Smooth muscle cell (in vitro differentiated cells): ENCODE measurements around the gene BCKDHA. TPM values are rescaled to one million over a fixed set of nuclear protein-coding genes. Genes with fewer than 3 reads are reported as not detected.
A peak's percentile ranks its signal among the peaks of the same experiment; 100 is the strongest.

Experiments
- DNase-seq: peaks from one replicate; lab custom pipeline; 2025; ENCODE audit not compliant: unreplicated experiment; lab: John Stamatoyannopoulos, UW
- H2AFZ ChIP-seq: fragments of 200-600 bp; sonication (generic); 2 replicates; pipeline ENCODE4 v1.6.0; 2016; ENCODE audit warnings: antibody characterized with exemption, low read depth, mild to moderate bottlenecking
- H3F3A ChIP-seq: fragments of 200-600 bp; sonication (generic); 2 replicates; pipeline ENCODE4 v1.6.0; 2017; ENCODE audit warnings: antibody characterized with exemption, low read depth
- H3K27ac ChIP-seq: fragments of 200-600 bp; sonication (generic); 2 replicates; pipeline ENCODE4 v1.5.1; 2016; ENCODE audit warnings: low read depth, mild to moderate bottlenecking
- H3K27me3 ChIP-seq: fragments of 200-600 bp; sonication (generic); 2 replicates; pipeline ENCODE4 v1.6.1; 2016; ENCODE audit warnings: low read depth, mild to moderate bottlenecking
- H3K36me3 ChIP-seq: fragments of 200-600 bp; sonication (generic); 2 replicates; pipeline ENCODE4 v1.5.1; 2016; ENCODE audit warnings: low read depth
- H3K4me1 ChIP-seq: fragments of 200-600 bp; sonication (generic); 2 replicates; pipeline ENCODE4 v1.5.1; 2016; ENCODE audit warnings: low read depth
- H3K4me2 ChIP-seq: fragments of 200-600 bp; sonication (generic); 2 replicates; pipeline ENCODE4 v1.6.0; 2016; ENCODE audit warnings: mild to moderate bottlenecking
- H3K4me3 ChIP-seq: fragments of 200-600 bp; sonication (generic); 2 replicates; pipeline ENCODE4 v1.5.1; 2016; ENCODE audit warnings: mild to moderate bottlenecking
- H3K79me2 ChIP-seq: fragments of 200-600 bp; sonication (generic); 2 replicates; pipeline ENCODE4 v1.6.0; 2016; ENCODE audit warnings: low read depth, mild to moderate bottlenecking
- H3K9ac ChIP-seq: fragments of 200-600 bp; sonication (generic); 2 replicates; pipeline ENCODE4 v1.6.0; 2016; ENCODE audit warnings: low read depth
- H3K9me3 ChIP-seq: fragments of 200-600 bp; sonication (generic); replicated peaks from 2 replicates; pipeline ENCODE4 v1.5.1; 2016; ENCODE audit warnings: low read depth
- H4K20me1 ChIP-seq: fragments of 200-600 bp; sonication (generic); 2 replicates; pipeline ENCODE4 v1.6.0; 2016; ENCODE audit warnings: low read depth
- CTCF ChIP-seq: fragments of 200-600 bp; sonication (generic); IDR thresholded peaks from 2 replicates; pipeline ENCODE4 v1.5.1; 2017; ENCODE audit warnings: borderline replicate concordance, mild to moderate bottlenecking, antibody characterized with exemption; ENCODE audit not compliant: insufficient read depth, poor library complexity, severe bottlenecking
- WGBS: methylation state at CpG from one replicate; pipeline ENCODE4 v1.1.7; 2016; ENCODE audit warnings: low lambda C conversion rate; 5-methylcytosine and 5-hydroxymethylcytosine counted together
- polyA plus RNA-seq: library from polyadenylated mRNA; unstranded; fragments of >200 nt; fragmentation: Nextera tagmentation; extraction: Ambion mirVana; gene quantifications from 2 replicates; pipeline ENCODE4 v1.2.1, GENCODE V29; 2016
- total RNA-seq: library from RNA; depleted of rRNA; stranded (reverse); fragments of >200 nt; gene quantifications from 2 replicates; pipeline ENCODE4 v1.2.3, GENCODE V29; 2014

The BCKDHA gene
- total and polyA plus RNA-seq, 2 experiments from 2014 or later = 24.6 to 53.9 TPM

GRCh38 chr19:41447732-41448332 is 50.2 kb downstream of the BCKDHA start:
- Histone ChIP-seq H3K9me3 (no peaks in the 10 kb centered on the region), H2AFZ (no peak overlapping the region), H3K79me2 (no peaks in the 10 kb centered on the region), H3K27me3 (peaks cover 7% of the 10 kb centered on the region), H3K4me1 (no peaks in the 10 kb centered on the region), H4K20me1 (no peaks in the 10 kb centered on the region), H3F3A (no peaks in the 10 kb centered on the region), H3K4me3 (no peak overlapping the region), H3K9ac (no peak overlapping the region), H3K27ac (no peak overlapping the region), H3K36me3 (no peaks in the 10 kb centered on the region), H3K4me2 (no peak overlapping the region)
- 74% methylated on average over 12 of the region's 12 CpGs for WGBS
- no peak for DNase-seq
- TF ChIP-seq CTCF = no peak

GRCh38 chr19:41449079-41449864 is 51.7 kb downstream of the BCKDHA start:
- peak overlapping the region; percentile 34 for H3K4me3 ChIP-seq
- H4K20me1 ChIP-seq = no peaks in the 10 kb centered on the region
- H3K9me3 ChIP-seq = no peaks in the 10 kb centered on the region
- peak overlapping the region; percentile 87 for H2AFZ ChIP-seq
- no peaks in the 10 kb centered on the region for H3K4me1 ChIP-seq
- H3F3A ChIP-seq = no peaks in the 10 kb centered on the region
- peak; percentile 46 for DNase-seq
- TF ChIP-seq CTCF = peak; percentile 98
- no peaks in the 10 kb centered on the region for H3K36me3 ChIP-seq
- H3K27ac ChIP-seq = no peak overlapping the region
- H3K4me2 ChIP-seq = peak overlapping the region; percentile 83
- peaks cover 7% of the 10 kb centered on the region for H3K27me3 ChIP-seq
- 26% methylated on average over 18 of the region's 22 CpGs for WGBS
- H3K79me2 ChIP-seq = no peaks in the 10 kb centered on the region
- no peak overlapping the region for H3K9ac ChIP-seq

- Histone ChIP-seq H3K4me1 (no peaks in the 10 kb centered on the region), H3K27ac (no peak overlapping the region), H3K9ac (no peak overlapping the region), H2AFZ (no peak overlapping the region), H3F3A (no peaks in the 10 kb centered on the region), H3K36me3 (no peaks in the 10 kb centered on the region), H3K27me3 (peaks cover 7% of the 10 kb centered on the region), H4K20me1 (no peaks in the 10 kb centered on the region), H3K9me3 (no peaks in the 10 kb centered on the region), H3K4me3 (no peak overlapping the region), H3K4me2 (no peak overlapping the region), H3K79me2 (no peaks in the 10 kb centered on the region)
- 86% methylated on average over 3 of the region's 3 CpGs for whole genome bisulfite sequencing
- TF ChIP-seq CTCF = no peak
- no peak for DNase-seq
Measured at GRCh38 chr19:41449865-41450178, 52.2 kb downstream of the BCKDHA start.
